HFFc6 (cell line): ENCODE data around the gene SEZ6. TPM values are rescaled to one million over a fixed set of nuclear protein-coding genes. Genes with fewer than 3 reads are reported as not detected.
A peak's percentile ranks its signal among the peaks of the same experiment; 100 is the strongest.

ENCODE experiments used
- DNase-seq: peaks from one replicate; pipeline ENCODE4 v3.0.0-alpha.2; 2018
- H3K27ac Mint-ChIP-seq: 2 replicates; pipeline ENCODE4 v1.8.0; 2020; ENCODE audit warnings: mild to moderate bottlenecking, mixed read lengths
- H3K27me3 Mint-ChIP-seq: 2 replicates; pipeline ENCODE4 v1.8.0; 2021; ENCODE audit warnings: mild to moderate bottlenecking, moderate library complexity, mixed read lengths; ENCODE audit not compliant: insufficient read depth
- H3K36me3 Mint-ChIP-seq: 2 replicates; pipeline ENCODE4 v1.8.0; 2021; ENCODE audit warnings: low read depth, mixed read lengths
- H3K4me1 Mint-ChIP-seq: 2 replicates; pipeline ENCODE4 v1.8.0; 2020; ENCODE audit warnings: low read depth, mixed read lengths
- H3K4me3 Mint-ChIP-seq: 2 replicates; pipeline ENCODE4 v1.8.0; 2020; ENCODE audit warnings: mild to moderate bottlenecking, moderate library complexity, mixed read lengths
- H3K9me3 Mint-ChIP-seq: 2 replicates; pipeline ENCODE4 v1.8.0; 2020; ENCODE audit warnings: mild to moderate bottlenecking, mixed read lengths
- CTCF ChIP-seq: fragments of 200-600 bp; sonication (generic); IDR thresholded peaks from 2 replicates; pipeline ENCODE4 v1.5.0; 2021; ENCODE audit warnings: antibody characterized with exemption, mild to moderate bottlenecking
- total RNA-seq, 6 experiments: library from RNA; stranded (reverse); fragmentation: NEBNext Ultra II Directional; extraction: Animal tissue kit (Norgen Biotek cat#: 25700); gene quantifications; 2 replicates in 1 of 6; 3 replicates in 5 of 6; pipeline ENCODE4 v1.2.3, GENCODE V29; 2021

SEZ6 gene
- total RNA-seq, 6 experiments from 2014 or later = not detected

- Mint-ChIP-seq H3K27me3 (peaks cover 34% of the 10 kb centered on the region), H3K9me3 (no peaks in the 10 kb centered on the region), H3K4me3 (no peak overlapping the region), H3K27ac (no peak overlapping the region), H3K36me3 (no peaks in the 10 kb centered on the region), H3K4me1 (peaks cover 8% of the 10 kb centered on the region)
- no peak for DNase-seq
- no peak for TF ChIP-seq CTCF
Measured at GRCh38 chr17:29007456-29007855, 1.6 kb upstream of the SEZ6 start.

- peaks cover 8% of the 10 kb centered on the region for H3K4me1 Mint-ChIP-seq
- no peaks in the 10 kb centered on the region for H3K36me3 Mint-ChIP-seq
- no peaks in the 10 kb centered on the region for H3K9me3 Mint-ChIP-seq
- H3K4me3 Mint-ChIP-seq = no peak overlapping the region
- no peak overlapping the region for H3K27ac Mint-ChIP-seq
- peaks cover 27% of the 10 kb centered on the region for H3K27me3 Mint-ChIP-seq
- TF ChIP-seq CTCF = no peak
- DNase-seq = peak; percentile 4
Measured at GRCh38 chr17:29004081-29004692, 1.6 kb downstream of the SEZ6 start.

GRCh38 chr17:29003289-29003688 is 2.5 kb downstream of the SEZ6 start:
- Mint-ChIP-seq H3K4me1 (peaks cover 8% of the 10 kb centered on the region), H3K27ac (no peak overlapping the region), H3K9me3 (no peaks in the 10 kb centered on the region), H3K36me3 (no peaks in the 10 kb centered on the region), H3K4me3 (no peak overlapping the region), H3K27me3 (peaks cover 30% of the 10 kb centered on the region)
- TF ChIP-seq CTCF = no peak
- no peak for DNase-seq

- Mint-ChIP-seq H3K4me1 (peaks cover 7% of the 10 kb centered on the region), H3K4me3 (no peak overlapping the region), H3K36me3 (no peaks in the 10 kb centered on the region), H3K9me3 (no peaks in the 10 kb centered on the region), H3K27ac (no peak overlapping the region), H3K27me3 (peaks cover 33% of the 10 kb centered on the region)
- TF ChIP-seq CTCF = no peak
- DNase-seq = no peak
Measured at GRCh38 chr17:29002811-29003210, 3.0 kb downstream of the SEZ6 start.

- no peaks in the 10 kb centered on the region for H3K36me3 Mint-ChIP-seq
- no peak overlapping the region for H3K27ac Mint-ChIP-seq
- peaks cover 39% of the 10 kb centered on the region for H3K27me3 Mint-ChIP-seq
- no peaks in the 10 kb centered on the region for H3K9me3 Mint-ChIP-seq
- H3K4me3 Mint-ChIP-seq = no peak overlapping the region
- no peaks in the 10 kb centered on the region for H3K4me1 Mint-ChIP-seq
- no peak for TF ChIP-seq CTCF
- DNase-seq = no peak
Measured at GRCh38 chr17:29000973-29001372, 4.9 kb downstream of the SEZ6 start.

- H3K36me3 Mint-ChIP-seq = no peaks in the 10 kb centered on the region
- no peaks in the 10 kb centered on the region for H3K9me3 Mint-ChIP-seq
- H3K27ac Mint-ChIP-seq = no peak overlapping the region
- H3K4me1 Mint-ChIP-seq = no peaks in the 10 kb centered on the region
- no peak for TF ChIP-seq CTCF
- H3K27me3 Mint-ChIP-seq = peaks cover 37% of the 10 kb centered on the region
- H3K4me3 Mint-ChIP-seq = no peak overlapping the region
- DNase-seq = no peak
Measured at GRCh38 chr17:28999206-28999605, 6.6 kb downstream of the SEZ6 start.
